H1 (cell line): Measurements from ENCODE around the gene STARD13. TPM values are rescaled to one million over a fixed set of nuclear protein-coding genes. Genes with fewer than 3 reads are reported as not detected.

Experiments used
- E2F6 ChIP-seq: IDR thresholded peaks from 2 replicates; pipeline ENCODE4 v1.6.1; 2012; ENCODE audit warnings: inconsistent platforms
- POLR2A ChIP-seq, 2 experiments: IDR thresholded peaks; 1 replicate in 1 of 2; 2 replicates in 1 of 2; pipeline ENCODE4 v1.6.1; 2011; ENCODE audit warnings: low read depth in 2 of 2, low read length in 2 of 2, mild to moderate bottlenecking in 2 of 2; ENCODE audit errors: control extremely low read depth in 1 of 2
- polyA plus RNA-seq, 7 experiments: library from polyadenylated mRNA; depleted of rRNA in 3 of 7; stranded (reverse) in 5 of 7; unstranded in 2 of 7; fragments of >200 nt in 5 of 7; fragments of 200-250 nt in 2 of 7; gene quantifications; 1 replicate in 5 of 7; 2 replicates in 1 of 7; 4 replicates in 1 of 7; pipeline versions ENCODE4 v1.2.1 to v1.2.3, GENCODE V29; 2011 to 2013; ENCODE audit warnings: missing spikeins in 2 of 7, mixed read lengths in 2 of 7
- total RNA-seq: library from RNA; stranded (reverse); fragmentation: NEBNext Ultra II Directional; extraction: Animal tissue kit (Norgen Biotek cat#: 25700); gene quantifications from 2 replicates; pipeline ENCODE4 v1.2.1, GENCODE V29; 2021

Gene STARD13
- total and polyA plus RNA-seq, 2 of the 8 experiments (the other 6 are each of a cell fraction or from before 2014, with no cell fraction given): 0.82 to 2.9 TPM

- TF ChIP-seq E2F6: peak; percentile 33; the same call in 1 of the 2 replicates
- TF ChIP-seq POLR2A (IDR thresholded peaks at IDR 0.05; ENCODE audit: control extremely low read depth in 1 of 2, low read depth in 2 of 2, low read length in 2 of 2): no peak
Observed at GRCh38 chr13:33109801-33110200, 175.8 kb downstream of the STARD13 start (continued).
